Stimulated activated CD8-positive, alpha-beta memory T cell treated with anti-CD3 and anti-CD28 coated beads, Interleukin-15, amount 100 ng/mL, for 1 hour (primary cell): ENCODE measurements around the gene SPATA33.
"Not testable (repeated sequence)": the region's sequence is repeated elsewhere in the genome, so short reads cannot be mapped to it uniquely, and the experiment has no call there.

Source experiments
- DNase-seq: peaks from one replicate; pipeline ENCODE4 v3.0.0-alpha.2; 2020; ENCODE audit warnings: low read depth

Gene SPATA33

DNA sequence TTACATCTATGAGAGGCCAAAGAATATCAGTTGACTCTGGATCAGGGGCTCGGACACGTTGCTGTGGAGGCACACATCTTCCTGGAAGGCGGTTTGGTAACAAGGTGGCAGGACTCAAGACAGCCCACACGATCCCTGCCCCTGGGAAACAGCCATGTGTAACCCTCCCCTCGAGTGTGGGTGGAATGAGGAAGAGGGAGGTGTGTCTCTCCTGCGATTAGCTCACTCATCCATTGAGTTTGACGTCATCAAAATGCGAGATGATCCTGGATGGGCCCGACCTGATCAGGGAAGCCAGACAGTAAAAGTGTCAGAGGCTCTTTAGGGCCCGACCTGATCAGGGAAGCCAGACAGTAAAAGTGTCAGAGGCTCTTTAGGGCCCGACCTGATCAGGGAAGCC is 6.6 kb downstream of the SPATA33 start:
- not testable (repeated sequence) for DNase-seq

DNA sequence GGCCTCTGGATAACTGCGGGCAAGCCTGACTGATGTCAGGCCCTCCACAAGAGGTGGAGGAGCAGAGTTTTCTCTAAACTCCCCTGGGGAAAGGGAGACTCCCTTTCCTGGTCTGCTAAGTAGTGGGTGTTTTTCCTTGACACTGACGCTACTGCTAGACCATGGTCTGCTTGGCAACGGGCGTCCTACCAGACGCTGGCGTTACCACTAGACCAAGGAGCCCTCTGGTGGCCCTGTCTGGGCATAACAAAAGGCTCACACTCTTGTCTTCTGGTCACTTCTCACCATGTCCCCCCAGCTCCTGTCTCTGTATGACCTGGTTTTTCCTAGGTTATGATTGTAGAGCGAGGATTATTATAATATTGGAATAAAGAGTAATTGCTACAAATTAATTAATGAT is 9.4 kb downstream of the SPATA33 start:
- not testable (repeated sequence) for DNase-seq

DNA sequence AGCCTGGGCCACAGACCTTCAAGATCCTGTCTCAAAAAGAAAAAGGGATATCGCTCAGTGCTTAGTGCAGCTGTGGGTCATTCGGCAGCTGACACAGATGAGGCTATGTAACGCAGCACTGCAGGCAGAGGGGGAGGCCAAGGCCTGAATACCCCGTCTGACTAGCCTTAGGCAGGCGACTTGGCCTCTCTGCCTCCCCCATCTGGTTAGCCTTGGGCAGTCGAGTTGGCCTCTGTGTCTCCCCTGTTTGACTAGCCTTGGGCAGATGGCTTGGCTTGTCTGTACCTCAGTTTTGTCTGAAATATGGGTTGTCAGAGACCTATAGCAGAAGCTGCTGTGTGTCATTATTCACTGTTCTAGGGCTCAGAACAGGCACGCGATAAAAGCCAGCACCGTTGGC is 10.0 kb downstream of the SPATA33 start:
- no peak for DNase-seq

DNA sequence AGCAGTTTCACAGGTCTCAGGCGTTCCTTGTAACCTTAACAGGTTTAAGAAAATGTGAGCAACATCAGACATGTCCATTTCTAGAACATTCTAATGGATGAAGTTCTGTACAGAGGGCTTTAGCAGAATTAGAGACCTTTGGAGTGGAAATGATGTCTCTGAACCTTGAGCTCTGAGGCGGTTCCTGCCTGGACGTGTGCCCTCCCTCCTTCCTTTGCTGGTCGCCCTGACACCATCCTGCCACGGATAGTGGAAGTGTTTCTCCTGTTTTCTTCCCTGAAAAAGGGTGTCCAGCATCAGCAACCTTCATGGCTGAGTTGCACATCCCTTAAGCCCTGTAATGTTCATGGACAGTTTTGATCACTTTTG is 11.1 kb downstream of the SPATA33 start:
- DNase-seq = no peak

DNA sequence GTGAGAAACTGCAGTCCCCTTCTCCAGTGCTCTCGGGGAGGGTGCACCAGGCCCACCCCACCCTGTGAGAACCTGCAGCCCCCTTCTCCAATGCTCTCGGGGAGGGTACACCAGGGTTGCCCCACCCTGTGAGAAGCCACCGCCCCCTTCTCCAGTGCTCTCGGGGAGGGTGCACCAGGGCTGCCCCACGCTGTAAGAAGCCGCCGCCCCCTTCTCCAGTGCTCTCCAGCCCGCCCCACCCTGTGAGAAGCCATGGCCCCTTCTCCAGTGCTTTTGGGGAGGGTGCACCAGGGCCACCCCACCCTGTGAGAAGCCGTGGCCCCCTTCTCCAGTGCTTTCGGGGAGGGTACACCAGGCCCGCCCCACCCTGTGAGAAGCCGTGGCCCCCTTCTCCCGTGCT is 12.1 kb downstream of the SPATA33 start:
- no peak for DNase-seq

DNA sequence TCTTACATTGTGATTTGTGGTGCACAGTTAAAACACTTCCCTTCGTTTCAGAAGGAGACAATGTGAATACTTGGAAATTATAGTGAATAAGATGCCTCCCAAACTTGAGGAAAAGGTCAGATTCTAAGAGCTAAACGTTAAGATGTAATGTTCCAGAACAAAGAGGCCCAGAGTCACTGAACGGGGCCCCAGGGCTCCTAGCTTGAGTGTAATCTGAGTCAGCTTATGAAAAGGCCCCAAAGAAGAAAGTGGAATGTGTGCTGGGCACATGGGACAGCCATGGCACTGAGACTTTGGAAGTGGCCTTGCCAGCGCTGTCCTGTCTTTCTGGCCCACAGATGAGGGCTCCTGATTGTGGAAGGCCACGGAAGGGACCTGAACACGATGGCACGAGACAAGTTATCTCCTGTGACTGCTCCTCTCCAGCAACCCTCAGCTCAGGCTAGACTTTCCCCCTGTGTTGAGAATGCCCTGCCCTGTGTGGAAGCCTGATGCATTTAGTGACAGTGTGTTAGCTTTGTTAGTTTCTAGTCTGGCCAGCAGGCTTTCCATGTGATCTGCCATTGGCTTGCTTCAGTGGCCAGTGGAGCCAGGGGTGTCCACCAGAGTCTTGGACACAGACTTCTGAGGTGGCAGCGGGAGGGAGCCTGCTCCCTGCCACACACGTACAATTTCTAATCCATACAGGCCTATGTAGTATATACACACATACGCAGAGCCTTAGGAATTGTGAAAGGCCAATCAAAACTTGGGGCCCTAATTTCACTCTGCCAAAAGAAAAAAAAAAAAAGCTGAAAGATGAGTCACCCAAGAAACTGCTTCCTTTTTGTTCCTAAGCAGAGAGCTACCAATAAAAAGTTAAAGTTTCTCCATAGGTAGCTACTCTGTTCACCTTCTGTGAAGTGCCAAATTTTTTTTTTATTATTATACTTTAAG is 13.1 kb downstream of the SPATA33 start:
- DNase-seq = no peak

DNA sequence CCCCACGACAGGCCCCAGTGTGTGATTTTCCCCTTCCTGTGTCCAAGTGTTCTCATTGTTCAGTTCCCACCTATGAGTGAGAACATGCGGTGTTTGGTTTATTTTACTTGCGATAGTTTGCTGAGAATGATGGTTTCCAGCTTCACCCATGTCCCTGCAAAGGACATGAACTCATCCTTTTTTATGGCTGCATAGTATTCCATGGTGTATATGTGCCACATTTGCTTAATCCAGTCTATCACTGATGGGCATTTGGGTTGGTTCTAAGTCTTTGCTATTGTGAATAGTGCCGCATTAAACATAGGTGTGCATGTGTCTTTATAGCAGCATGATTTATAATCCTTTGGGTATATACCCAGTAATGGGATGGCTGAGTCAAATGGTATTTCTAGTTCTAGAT is 13.9 kb downstream of the SPATA33 start:
- not testable (repeated sequence) for DNase-seq

DNA sequence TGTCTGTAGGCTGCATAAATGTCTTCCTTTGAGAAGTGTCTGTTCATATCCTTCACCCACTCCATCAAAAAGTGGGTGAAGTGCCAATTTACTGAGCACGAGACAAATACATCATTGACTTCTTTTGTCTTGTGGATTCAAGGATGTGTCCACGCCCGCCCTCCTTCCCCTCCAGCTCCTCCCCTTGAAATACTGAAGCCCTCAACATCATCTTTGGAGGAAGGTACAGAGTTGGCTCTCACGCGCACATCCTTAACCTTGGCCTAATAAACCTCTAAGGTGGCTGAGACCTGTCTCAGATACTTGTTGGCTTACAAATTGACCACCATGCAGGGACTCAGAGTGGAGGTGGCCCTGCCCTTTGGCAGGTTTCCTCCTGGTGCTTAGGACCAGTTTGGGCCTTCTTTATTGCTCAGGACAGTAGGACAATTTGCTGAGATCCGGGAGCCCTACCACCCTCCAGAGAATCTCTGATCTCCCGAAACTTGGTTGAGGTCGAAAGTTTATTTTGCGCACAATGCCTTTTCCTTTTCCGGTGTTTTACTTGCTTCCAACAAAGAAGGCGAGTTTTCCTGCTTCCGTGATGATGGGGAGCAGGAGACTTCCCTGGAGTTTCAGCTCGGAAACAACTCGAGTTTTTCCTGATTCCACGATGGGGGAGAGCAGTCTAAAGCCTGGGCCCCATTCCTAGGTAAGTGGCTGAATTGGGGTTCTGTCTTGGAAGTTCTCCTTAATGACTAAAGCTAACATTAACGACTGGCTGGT is 14.7 kb downstream of the SPATA33 start:
- no peak for DNase-seq

DNA sequence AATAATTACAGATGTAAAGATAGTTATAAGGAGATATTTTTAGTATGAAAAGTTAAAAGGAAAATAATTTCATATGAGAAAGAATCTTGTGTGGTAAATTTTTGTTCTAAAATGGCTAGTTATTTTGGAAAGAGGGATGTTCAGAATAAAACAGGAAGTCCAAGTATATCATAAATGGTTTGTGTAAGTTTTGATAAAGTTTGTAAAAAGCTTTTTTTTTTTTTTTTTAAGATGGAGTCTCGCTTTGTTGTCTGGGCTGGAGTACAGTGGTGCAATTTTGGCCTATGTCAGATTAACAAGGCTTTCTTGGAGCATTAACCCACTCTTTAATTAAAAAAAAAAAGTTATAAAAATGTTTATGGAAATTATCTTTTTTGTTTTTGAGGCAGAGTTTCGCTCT is 20.6 kb downstream of the SPATA33 start:
- no peak for DNase-seq

DNA sequence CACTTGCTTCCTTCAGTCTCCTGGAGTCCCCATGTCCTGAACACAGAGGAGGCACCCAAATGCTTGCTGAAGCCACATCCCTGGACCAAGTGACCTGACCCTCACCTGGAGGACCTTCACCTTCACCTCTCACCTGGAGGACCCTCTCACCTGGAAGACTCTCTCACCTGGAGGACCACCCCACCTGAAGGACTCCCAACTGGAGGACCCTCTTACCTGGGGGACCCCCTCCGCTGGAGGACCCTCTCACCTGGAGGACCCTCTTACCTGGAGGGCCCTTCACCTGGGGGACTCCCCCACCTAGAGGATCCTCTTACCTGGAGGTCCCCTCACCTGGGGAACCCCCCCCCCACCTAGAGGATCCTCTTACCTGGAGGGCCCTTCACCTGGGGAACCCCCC is 28.3 kb downstream of the SPATA33 start:
- DNase-seq = no peak

DNA sequence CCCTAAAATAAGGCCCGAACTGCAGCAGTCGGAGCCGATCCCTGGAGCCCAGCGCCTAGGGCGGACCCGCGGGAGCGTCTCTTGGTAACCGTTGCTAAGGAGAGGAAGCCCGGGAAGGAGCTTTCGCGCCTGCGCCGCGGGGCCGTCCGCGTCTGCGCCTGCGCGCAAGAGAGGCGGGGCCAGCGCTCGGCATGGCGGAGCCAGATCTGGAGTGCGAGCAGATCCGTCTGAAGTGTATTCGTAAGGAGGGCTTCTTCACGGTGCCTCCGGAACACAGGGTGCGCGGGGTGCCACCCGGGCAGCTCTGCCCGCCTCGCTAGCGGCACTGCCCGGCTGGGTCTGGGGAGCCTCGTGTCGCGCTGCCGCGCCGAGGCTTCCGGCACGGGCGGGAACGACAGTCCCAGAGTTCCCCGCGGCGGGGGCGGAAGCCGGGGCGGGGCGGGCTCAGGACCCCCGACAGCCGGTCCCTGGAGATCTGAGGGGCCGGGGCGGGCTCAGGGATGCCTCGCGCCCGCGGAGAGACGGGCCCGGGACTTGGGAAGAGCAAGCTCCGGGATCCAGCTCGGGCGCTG is 29.0 kb downstream of the SPATA33 start, which contains the start of gene CDK10:
Gene CDK10 (plus strand): TSS at position 170 of the 572 bp plus-strand sequence. CDS start 22 bp downstream, at position 192.
- peak; percentile 77 for DNase-seq

DNA sequence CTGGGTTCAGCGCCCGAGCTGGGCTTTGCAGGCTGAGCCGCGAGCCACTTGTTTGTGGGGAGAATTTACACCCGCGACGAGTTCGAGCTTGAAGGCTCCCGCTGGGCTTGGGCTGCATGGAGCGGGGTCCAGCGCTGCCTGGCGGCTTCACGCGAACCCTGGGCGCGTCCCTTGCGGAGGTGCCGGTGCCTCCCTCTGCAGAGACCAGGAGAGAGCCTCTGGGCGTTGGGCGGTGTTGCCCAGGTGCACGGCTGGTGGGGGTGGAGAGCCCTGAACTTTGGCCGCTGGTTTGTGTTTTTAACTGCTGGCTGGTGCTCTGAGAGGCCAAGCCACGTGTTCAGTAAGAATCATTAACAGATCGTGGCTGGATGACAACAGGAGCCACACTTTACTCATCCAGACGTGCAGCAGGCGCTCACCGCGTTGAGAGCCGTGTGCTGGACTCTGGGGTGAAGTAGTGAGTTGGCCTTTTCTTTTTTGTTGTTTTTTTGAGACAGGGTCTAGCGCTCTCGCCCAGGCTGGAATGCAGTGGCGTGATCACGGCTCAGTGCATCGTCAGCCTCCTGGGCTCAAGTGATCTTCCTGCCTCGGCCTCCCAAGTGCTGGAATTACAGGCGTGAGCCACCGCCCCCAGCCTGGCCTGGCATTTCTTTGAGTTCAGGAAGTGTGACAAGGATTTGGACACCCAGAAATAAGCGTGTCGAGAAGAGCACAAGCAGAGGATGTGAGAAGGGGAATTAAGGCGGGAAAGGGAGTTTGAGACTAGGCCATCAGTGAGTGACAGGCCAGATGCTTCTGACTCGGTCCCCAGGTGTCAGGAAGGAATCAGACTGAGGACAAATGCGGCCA is 29.7 kb downstream of the SPATA33 start:
- no peak for DNase-seq

DNA sequence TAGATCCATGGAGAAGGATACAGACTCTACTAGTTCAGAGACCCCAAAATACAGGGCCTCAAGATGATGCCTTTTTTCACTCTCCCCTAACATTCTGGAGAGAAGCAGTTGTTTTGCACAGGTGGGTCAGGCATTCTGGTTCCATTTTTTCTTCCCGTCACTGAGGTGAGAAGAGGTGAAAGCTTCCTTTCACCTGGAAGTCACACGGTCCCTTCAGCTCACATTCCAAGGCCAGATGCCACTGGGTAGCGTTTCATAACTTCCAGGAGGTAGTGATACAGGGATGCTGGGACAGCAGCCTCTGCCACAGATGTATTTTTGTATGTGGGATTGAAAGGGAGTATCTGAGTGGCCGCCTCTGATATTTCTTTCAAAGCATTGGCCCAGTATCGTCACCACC is 30.8 kb downstream of the SPATA33 start:
- DNase-seq = no peak

DNA sequence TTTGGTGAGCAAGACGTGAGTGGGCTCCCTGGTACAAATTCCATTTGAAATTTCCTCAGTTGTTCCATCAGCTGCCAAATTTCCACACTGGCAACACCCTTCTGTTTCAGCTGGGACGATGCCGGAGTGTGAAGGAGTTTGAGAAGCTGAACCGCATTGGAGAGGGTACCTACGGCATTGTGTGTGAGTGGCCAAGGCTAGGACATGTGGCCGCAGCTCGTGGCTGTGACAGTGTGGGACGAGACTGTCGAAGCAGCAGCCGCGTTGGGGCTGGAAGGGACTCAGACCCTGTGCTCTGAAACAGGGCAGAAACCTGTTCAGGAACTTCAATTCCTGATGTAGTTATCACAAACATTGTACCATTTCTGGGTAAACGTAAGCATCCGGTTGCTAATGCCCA is 31.5 kb downstream of the SPATA33 start:
- DNase-seq = no peak

DNA sequence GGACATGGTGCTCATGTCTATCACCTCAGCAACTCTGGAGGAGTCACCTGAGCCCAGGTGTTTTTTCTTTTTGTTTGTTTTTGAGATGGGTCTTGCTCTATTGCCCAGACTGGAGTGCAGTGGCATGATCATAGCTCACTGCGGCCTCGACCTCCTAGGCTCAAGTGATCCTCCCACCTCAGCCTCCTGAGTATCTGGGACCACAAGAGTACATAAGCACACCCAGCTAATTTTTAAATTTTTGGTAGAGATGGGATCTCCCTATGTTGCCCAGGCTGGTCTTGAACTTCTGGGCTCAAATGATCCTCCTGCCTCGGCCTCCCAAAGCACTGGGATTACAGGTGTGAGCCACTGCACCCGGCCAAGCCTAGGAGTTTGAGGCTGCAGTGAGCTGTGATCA is 32.0 kb downstream of the SPATA33 start:
- not testable (repeated sequence) for DNase-seq

DNA sequence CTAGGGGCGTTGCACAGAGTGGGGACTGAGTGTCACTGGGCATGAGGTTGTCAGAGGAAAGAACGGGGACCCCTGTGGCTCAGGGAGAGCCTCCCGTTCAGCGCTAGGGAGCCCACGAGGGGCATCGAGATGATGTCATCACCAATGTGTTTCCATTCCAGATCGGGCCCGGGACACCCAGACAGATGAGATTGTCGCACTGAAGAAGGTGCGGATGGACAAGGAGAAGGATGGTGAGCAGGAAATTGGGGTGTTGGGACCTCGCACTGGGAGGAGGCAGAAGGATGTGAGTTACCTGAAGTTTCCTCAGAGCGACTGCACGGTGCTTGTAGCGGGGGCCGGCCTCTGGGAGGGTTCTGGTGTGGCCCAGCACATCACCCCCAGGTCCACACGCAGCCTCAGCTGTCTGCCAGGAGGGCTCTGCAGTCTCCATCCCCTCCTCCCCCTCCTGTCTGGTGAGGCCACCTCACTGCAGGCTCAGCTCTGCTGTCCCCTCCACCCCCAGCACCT is 32.8 kb downstream of the SPATA33 start:
- DNase-seq = no peak

DNA sequence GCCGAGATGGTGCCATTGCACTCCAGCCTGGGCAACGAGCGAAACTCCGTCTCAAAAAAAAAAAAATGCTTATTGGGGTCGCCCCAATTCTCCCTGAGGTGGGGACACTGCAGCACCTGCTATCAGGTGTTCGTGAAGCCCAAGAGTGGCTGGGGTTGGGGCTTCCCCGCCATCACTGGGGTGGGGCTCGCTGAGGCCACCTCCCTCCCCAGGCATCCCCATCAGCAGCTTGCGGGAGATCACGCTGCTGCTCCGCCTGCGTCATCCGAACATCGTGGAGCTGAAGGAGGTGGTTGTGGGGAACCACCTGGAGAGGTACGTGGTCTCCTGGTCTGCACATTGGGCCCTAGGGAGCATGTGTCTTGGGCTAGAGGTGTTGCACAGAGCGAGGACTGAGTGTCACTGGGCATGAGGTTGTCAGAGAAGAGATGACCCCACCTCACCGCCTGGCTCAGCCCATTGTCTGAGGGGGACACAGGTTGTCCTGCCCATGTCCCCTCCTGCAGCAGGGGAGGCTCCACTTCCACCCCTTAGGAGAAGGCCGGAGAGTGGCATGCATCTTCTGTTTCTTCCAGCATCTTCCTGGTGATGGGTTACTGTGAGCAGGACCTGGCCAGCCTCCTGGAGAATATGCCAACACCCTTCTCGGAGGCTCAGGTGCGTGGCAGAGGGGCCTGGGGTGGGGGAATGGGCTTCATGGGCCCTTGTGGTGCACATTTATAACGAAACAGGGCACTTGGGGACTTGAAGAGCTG is 33.8 kb downstream of the SPATA33 start:
- DNase-seq = no peak

DNA sequence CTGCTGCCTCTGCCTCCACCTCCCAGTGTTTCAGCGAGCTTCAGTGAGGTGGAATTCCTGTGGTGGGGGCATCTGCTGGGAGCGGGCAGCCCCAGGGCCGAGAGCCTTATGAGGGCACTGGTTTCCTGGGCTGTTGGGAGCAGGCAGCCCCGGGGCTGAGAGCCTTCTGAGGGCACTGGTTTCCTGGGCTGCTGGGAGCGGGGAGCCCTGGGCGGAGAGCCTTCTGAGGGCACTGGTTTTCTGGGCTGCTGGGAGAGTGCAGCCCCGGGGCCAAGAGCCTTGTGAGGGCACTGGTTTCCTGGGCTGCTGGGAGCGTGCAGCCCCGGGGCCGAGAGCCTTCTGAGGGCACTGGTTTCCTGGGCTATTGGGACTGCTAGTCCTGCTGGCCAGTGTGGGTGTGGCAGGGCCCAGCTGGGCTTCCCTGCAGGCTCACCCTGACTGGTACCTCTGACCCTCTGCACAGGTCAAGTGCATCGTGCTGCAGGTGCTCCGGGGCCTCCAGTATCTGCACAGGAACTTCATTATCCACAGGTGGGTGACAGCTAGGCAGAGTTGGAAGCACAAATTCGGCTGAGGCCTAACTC is 34.4 kb downstream of the SPATA33 start:
- DNase-seq = no peak

DNA sequence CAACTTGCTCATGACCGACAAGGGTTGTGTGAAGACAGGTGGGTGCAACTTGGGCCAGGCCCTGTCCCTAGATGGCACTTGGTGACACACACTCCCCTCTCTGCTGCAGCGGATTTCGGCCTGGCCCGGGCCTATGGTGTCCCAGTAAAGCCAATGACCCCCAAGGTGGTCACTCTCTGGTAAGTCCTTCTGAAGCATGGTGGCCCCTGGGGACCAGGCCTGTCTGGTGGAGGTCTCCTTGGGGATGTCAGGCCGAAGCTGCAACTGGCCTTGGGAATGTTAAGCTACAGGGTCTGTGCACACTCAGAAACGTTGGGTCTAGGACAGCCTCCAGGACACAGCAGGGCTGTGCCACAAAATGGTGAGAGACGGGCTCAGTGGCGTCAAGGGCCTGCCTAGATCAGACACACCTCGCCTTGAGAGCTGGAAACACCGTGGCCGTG is 35.7 kb downstream of the SPATA33 start:
- DNase-seq = no peak
